KOPT-K1 (cell line): ENCODE measurements around the gene CD27.

ENCODE experiments used
- H3K27ac ChIP-seq: fragments of 200-600 bp; sonication (generic); 2 replicates; pipeline ENCODE4 v1.5.1; 2016; ENCODE audit warnings: antibody characterized with exemption, mild to moderate bottlenecking, low read depth, low read length; ENCODE audit not compliant: poor library complexity, severe bottlenecking
- H3K36me3 ChIP-seq: fragments of 200-600 bp; sonication (generic); 2 replicates; pipeline ENCODE4 v1.5.1; 2017; ENCODE audit warnings: antibody characterized with exemption, mild to moderate bottlenecking, low read length, moderate library complexity; ENCODE audit not compliant: insufficient read depth
- H3K9me3 ChIP-seq: fragments of 200-600 bp; sonication (generic); 2 replicates; pipeline ENCODE4 v1.5.1; 2017; ENCODE audit warnings: antibody characterized with exemption, low read length, mild to moderate bottlenecking; ENCODE audit not compliant: insufficient read depth, poor library complexity, severe bottlenecking

CD27 gene

GRCh38 chr12:6450091-6450868 lies 5.5 kb downstream of the CD27 start:
- H3K9me3 ChIP-seq = no peaks in the 10 kb centered on the region
- H3K27ac ChIP-seq = peak overlapping the region; percentile 98
- peaks cover 26% of the 10 kb centered on the region for H3K36me3 ChIP-seq

GRCh38 chr12:6450869-6451347 lies 6.2 kb downstream of the CD27 start:
- Histone ChIP-seq H3K36me3 (peaks cover 28% of the 10 kb centered on the region), H3K9me3 (no peaks in the 10 kb centered on the region), H3K27ac (peak overlapping the region; percentile 98)

GRCh38 chr12:6451348-6452244 lies 6.8 kb downstream of the CD27 start, which contains the start of gene TAPBPL:
Gene TAPBPL (plus strand): TSS chr12:6452042. CDS start chr12:6452249, 207 bp downstream.
- Histone ChIP-seq H3K27ac (peak within 1 kb of the TSS; percentile 98), H3K36me3 (peaks cover 34% of the 10 kb centered on the region)

GRCh38 chr12:6452245-6452943 lies 7.6 kb downstream of the CD27 start:
- Histone ChIP-seq H3K36me3 (peaks cover 39% of the 10 kb centered on the region), H3K27ac (peak overlapping the region; percentile 98), H3K9me3 (no peaks in the 10 kb centered on the region)

More at GRCh38 chr12:6451348-6452244, 6.8 kb downstream of the CD27 start, which contains the start of gene TAPBPL:
- no peaks in the 10 kb centered on the region for H3K9me3 ChIP-seq

GRCh38 chr12:6452944-6453630 lies 8.3 kb downstream of the CD27 start:
- peaks cover 46% of the 10 kb centered on the region for H3K36me3 ChIP-seq
- H3K9me3 ChIP-seq = no peaks in the 10 kb centered on the region
- peak overlapping the region; percentile 98 for H3K27ac ChIP-seq

GRCh38 chr12:6457220-6457945 lies 12.6 kb downstream of the CD27 start:
- Histone ChIP-seq H3K9me3 (no peaks in the 10 kb centered on the region), H3K36me3 (peaks cover 81% of the 10 kb centered on the region), H3K27ac (peak overlapping the region; percentile 9)

- H3K27ac ChIP-seq = no peak overlapping the region
- H3K9me3 ChIP-seq = no peaks in the 10 kb centered on the region
- peaks cover 88% of the 10 kb centered on the region for H3K36me3 ChIP-seq
Measured at GRCh38 chr12:6458281-6459003, 13.7 kb downstream of the CD27 start.

GRCh38 chr12:6459004-6459337 lies 14.2 kb downstream of the CD27 start:
- peaks cover 88% of the 10 kb centered on the region for H3K36me3 ChIP-seq
- H3K9me3 ChIP-seq = no peaks in the 10 kb centered on the region
- no peak overlapping the region for H3K27ac ChIP-seq

- Histone ChIP-seq H3K9me3 (no peaks in the 10 kb centered on the region), H3K36me3 (peaks cover 92% of the 10 kb centered on the region), H3K27ac (peak overlapping the region; percentile 95)
Measured at GRCh38 chr12:6460751-6461371, 16.1 kb downstream of the CD27 start.

- Histone ChIP-seq H3K27ac (peak overlapping the region; percentile 95), H3K9me3 (no peaks in the 10 kb centered on the region), H3K36me3 (peaks cover 93% of the 10 kb centered on the region)
Measured at GRCh38 chr12:6461401-6462233, 16.9 kb downstream of the CD27 start.

GRCh38 chr12:6462234-6462995 lies 17.7 kb downstream of the CD27 start:
- H3K27ac ChIP-seq = peak overlapping the region; percentile 95
- H3K9me3 ChIP-seq = no peaks in the 10 kb centered on the region
- peaks cover 91% of the 10 kb centered on the region for H3K36me3 ChIP-seq

- Histone ChIP-seq H3K9me3 (no peaks in the 10 kb centered on the region), H3K36me3 (peaks cover 91% of the 10 kb centered on the region), H3K27ac (peak overlapping the region; percentile 95)
Measured at GRCh38 chr12:6463216-6463615, 18.5 kb downstream of the CD27 start.
